Colonic mucosa (tissue), 4 donors: Measurements from ENCODE around the gene APLP2. TPM values are rescaled to one million over a fixed set of nuclear protein-coding genes. Genes with fewer than 3 reads are reported as not detected.
"Not testable (repeated sequence)": the region's sequence is repeated elsewhere in the genome, so short reads cannot be mapped to it uniquely, and the experiment has no call there.

Source experiments
- DNase-seq: peaks from one replicate; pipeline ENCODE4 v3.0.0-alpha.2; 2020
- H3K27ac ChIP-seq: fragments of 200-600 bp; one replicate; pipeline ENCODE4 v1.8.0; 2021
- H3K27me3 ChIP-seq: fragments of 200-600 bp; one replicate; pipeline ENCODE4 v1.8.0; 2021
- H3K36me3 ChIP-seq: fragments of 200-600 bp; one replicate; pipeline ENCODE4 v1.8.0; 2021
- H3K4me1 ChIP-seq: fragments of 200-600 bp; one replicate; pipeline ENCODE4 v1.8.0; 2021; ENCODE audit warnings: mild to moderate bottlenecking
- H3K4me3 ChIP-seq: fragments of 200-600 bp; one replicate; pipeline ENCODE4 v1.8.0; 2021
- H3K9ac ChIP-seq, 2 donors: one replicate each; pipeline ENCODE4 v1.7.0; 2013; ENCODE audit warnings: control low read depth in 2 of 2, low read depth in 2 of 2, low read length in 2 of 2
- H3K9me3 ChIP-seq: fragments of 200-600 bp; one replicate; pipeline ENCODE4 v1.8.0; 2021
- intact Hi-C: fragments of 100-400 bp; cut with DNase I; formaldehyde crosslinking; loops from one replicate; pipeline ENCODE4 v1.14.1; 2022
- total RNA-seq, 2 donors: library from RNA; stranded (reverse); fragmentation: NEBNext Ultra II Directional in 1 of 2; extraction: Animal tissue kit (Norgen Biotek cat#: 25700) in 1 of 2; gene quantifications; one replicate each; pipeline ENCODE4 v1.2.1, GENCODE V29; 2021
- TF ChIP-seq, protein P1 (sequence below): fragments of 200-600 bp; IDR thresholded peaks from one replicate; pipeline ENCODE4 v1.8.0; 2022; ENCODE audit warnings: antibody characterized with exemption, mild to moderate bottlenecking
- donor health status: healthy.
- donor health status: DM: no; HTN: no; CAD: no.
- donor health status: DM: no; HTN: no; CAD: no.

APLP2 gene
- 100 to 1,000 TPM; 285 to 388 TPM for total RNA-seq

DNA sequence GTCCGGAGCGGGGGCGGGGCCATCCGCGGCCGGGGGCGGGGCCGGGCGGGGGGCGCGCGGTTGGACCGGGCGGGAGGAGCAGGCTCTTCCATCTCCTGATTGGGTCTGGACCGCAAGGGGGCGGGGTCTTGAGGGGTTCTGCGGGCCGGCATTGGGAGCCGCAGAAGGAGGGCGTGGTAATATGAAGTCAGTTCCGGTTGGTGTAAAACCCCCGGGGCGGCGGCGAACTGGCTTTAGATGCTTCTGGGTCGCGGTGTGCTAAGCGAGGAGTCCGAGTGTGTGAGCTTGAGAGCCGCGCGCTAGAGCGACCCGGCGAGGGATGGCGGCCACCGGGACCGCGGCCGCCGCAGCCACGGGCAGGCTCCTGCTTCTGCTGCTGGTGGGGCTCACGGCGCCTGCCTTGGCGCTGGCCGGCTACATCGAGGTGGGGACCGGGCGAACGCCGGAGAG, at the start of gene APLP2:
TSS of gene APLP2 (plus strand) at position 236 of the 450 bp plus-strand sequence. CDS start at position 320, 84 bp downstream.
- intact Hi-C loops, result loop anchor here (2.0 kb wide), 1 partner anchor 67 kb away; the partner anchor contains the start of gene PRDM10
- Histone ChIP-seq H3K9me3 (no peaks in the 10 kb centered on the region), H3K36me3 (no peaks in the 10 kb centered on the region), H3K4me3 (peak within 1 kb of the TSS; percentile 75), H3K9ac (peak within 1 kb of the TSS; percentile 90 to 98), H3K27ac (peak within 1 kb of the TSS; percentile 98), H3K27me3 (no peaks in the 10 kb centered on the region), H3K4me1 (no peaks in the 10 kb centered on the region)
- TF ChIP-seq, protein P1, sequence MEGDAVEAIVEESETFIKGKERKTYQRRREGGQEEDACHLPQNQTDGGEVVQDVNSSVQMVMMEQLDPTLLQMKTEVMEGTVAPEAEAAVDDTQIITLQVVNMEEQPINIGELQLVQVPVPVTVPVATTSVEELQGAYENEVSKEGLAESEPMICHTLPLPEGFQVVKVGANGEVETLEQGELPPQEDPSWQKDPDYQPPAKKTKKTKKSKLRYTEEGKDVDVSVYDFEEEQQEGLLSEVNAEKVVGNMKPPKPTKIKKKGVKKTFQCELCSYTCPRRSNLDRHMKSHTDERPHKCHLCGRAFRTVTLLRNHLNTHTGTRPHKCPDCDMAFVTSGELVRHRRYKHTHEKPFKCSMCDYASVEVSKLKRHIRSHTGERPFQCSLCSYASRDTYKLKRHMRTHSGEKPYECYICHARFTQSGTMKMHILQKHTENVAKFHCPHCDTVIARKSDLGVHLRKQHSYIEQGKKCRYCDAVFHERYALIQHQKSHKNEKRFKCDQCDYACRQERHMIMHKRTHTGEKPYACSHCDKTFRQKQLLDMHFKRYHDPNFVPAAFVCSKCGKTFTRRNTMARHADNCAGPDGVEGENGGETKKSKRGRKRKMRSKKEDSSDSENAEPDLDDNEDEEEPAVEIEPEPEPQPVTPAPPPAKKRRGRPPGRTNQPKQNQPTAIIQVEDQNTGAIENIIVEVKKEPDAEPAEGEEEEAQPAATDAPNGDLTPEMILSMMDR, result no peak
- peak; percentile 100 for DNase-seq

DNA sequence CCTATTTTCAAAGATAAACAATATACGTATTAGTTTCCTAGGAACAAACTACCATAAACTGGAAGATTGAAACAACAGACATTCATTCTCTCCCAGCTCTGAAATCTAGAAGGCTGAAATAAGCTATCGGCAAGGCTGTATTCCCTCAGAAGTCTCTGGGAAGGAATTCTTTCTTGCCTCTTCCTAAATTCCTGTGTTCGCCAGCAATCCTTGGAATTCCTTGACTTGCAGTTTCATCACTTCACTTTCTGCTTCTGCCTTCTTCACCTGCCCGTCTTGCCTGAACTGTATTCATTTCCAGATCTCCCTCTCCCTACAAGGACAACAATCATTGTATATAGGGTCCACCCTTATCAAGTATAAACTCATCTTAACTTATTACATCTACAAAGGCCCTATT, 49.4 kb upstream of the APLP2 start:
- intact Hi-C loops, result no loop called here
- TF ChIP-seq, protein P1, result no peak
- Histone ChIP-seq H3K27me3 (no peaks in the 10 kb centered on the region), H3K9ac (no peak overlapping the region), H3K9me3 (no peaks in the 10 kb centered on the region), H3K27ac (no peak overlapping the region), H3K36me3 (no peaks in the 10 kb centered on the region), H3K4me3 (no peak overlapping the region), H3K4me1 (no peaks in the 10 kb centered on the region)
- DNase-seq, result no peak

DNA sequence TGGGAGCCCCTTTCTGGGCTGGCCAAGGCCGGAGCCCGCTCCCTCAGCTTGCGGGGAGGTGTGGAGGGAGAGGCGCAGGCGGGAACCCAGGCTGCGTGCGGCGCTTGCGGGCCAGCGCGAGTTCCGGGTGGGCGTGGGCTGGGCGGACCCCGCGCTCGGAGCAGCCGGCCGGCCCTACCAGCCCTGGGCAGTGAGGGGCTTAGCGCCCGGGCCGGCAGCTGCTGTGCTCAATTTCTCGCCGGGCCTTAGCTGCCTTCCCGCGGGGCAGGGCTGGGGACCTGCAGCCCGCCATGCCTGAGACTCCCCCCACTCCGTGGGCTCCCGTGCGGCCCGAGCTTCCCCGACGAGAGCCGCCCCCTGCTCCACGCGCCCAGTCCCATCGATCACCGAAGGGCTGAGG, 48.1 kb upstream of the APLP2 start:
- intact Hi-C loops, H3K27ac ChIP-seq, H3K4me3 ChIP-seq, H3K9me3 ChIP-seq, DNase-seq, H3K27me3 ChIP-seq, H3K4me1 ChIP-seq, H3K9ac ChIP-seq, H3K36me3 ChIP-seq: not testable (repeated sequence)

DNA sequence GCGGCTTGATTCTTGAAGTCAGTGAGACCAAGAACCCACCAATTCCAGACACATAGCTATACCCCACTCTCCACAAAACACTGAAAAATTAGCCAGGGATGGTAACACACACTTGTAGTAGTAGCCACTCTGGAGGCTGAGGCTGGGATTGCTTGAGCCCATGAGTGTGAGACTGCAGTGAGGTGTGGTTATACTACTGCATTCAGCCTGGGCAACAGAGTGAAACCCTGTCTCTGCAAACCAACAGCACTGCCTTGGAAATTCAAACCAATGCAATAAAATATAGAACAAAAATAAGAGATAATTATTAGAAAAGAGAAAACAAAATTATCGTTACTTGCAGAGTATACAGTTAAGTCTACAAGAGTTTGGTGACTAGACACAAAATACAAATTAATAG, 46.9 kb upstream of the APLP2 start:
- no peaks in the 10 kb centered on the region for H3K9me3 ChIP-seq
- no peak for DNase-seq
- no peak overlapping the region for H3K9ac ChIP-seq
- H3K27ac ChIP-seq, result no peak overlapping the region
- TF ChIP-seq, protein P1, result no peak
- H3K36me3 ChIP-seq, result no peaks in the 10 kb centered on the region
- H3K4me1 ChIP-seq, result no peaks in the 10 kb centered on the region
- H3K27me3 ChIP-seq, result no peaks in the 10 kb centered on the region
- H3K4me3 ChIP-seq, result no peak overlapping the region
- intact Hi-C loops, result no loop called here

DNA sequence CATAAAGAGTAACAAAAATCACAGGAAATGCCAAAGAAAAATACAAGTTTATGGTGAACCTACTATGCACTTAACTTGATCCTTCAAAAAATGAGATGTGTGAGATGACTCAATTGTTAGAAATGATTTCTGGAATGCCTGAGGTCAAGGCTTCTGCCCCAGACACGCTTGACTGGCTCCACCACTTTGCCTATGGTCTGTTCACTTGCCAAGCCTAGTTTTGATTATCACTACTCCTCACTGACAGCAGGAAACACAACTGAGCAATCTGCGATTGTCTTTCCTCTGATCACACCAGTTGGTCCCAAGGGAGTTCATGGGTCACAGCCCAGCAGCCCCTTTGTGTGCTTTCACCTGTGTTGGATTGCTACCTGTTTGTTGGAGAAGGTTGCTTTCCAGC, 46.5 kb upstream of the APLP2 start:
- intact Hi-C loops, result no loop called here
- DNase-seq, result no peak
- no peak overlapping the region for H3K9ac ChIP-seq
- TF ChIP-seq, protein P1, result no peak
- H3K36me3 ChIP-seq, result no peaks in the 10 kb centered on the region
- H3K4me3 ChIP-seq, result no peak overlapping the region
- H3K27ac ChIP-seq, result no peak overlapping the region
- H3K4me1 ChIP-seq, result no peaks in the 10 kb centered on the region
- H3K9me3 ChIP-seq, result no peaks in the 10 kb centered on the region
- no peaks in the 10 kb centered on the region for H3K27me3 ChIP-seq

DNA sequence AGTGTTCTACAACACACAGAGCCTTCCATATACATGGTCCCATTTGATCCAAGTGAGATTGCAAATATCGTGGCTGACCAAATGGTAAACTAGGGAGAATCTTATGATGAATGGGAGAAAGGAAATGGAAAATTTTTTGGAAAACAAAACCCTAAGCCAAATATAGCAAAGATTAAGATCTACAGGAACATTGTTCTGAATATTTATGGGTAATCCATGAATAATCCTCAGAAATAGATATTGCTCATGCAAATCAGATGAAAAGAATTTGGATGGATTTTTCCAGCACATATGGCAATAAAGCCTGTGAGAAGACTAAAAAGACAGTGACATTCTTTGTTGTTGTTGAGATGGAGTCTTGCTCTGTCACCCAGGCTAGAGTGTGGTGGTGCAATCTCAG, 45.3 kb upstream of the APLP2 start:
- no peak overlapping the region for H3K9ac ChIP-seq
- no peaks in the 10 kb centered on the region for H3K36me3 ChIP-seq
- H3K9me3 ChIP-seq, result no peaks in the 10 kb centered on the region
- DNase-seq, result no peak
- intact Hi-C loops, result no loop called here
- no peaks in the 10 kb centered on the region for H3K4me1 ChIP-seq
- no peak overlapping the region for H3K27ac ChIP-seq
- no peak overlapping the region for H3K4me3 ChIP-seq
- TF ChIP-seq, protein P1, result no peak
- H3K27me3 ChIP-seq, result no peaks in the 10 kb centered on the region
